Left forelimb (tissue), 1 donor: ENCODE results near the gene TSPAN11.

Experiments
- DNase-seq: peaks from one replicate; pipeline ENCODE4 v3.0.0-alpha.2; 2018; ENCODE audit warnings: low spot score

The TSPAN11 gene

DNA sequence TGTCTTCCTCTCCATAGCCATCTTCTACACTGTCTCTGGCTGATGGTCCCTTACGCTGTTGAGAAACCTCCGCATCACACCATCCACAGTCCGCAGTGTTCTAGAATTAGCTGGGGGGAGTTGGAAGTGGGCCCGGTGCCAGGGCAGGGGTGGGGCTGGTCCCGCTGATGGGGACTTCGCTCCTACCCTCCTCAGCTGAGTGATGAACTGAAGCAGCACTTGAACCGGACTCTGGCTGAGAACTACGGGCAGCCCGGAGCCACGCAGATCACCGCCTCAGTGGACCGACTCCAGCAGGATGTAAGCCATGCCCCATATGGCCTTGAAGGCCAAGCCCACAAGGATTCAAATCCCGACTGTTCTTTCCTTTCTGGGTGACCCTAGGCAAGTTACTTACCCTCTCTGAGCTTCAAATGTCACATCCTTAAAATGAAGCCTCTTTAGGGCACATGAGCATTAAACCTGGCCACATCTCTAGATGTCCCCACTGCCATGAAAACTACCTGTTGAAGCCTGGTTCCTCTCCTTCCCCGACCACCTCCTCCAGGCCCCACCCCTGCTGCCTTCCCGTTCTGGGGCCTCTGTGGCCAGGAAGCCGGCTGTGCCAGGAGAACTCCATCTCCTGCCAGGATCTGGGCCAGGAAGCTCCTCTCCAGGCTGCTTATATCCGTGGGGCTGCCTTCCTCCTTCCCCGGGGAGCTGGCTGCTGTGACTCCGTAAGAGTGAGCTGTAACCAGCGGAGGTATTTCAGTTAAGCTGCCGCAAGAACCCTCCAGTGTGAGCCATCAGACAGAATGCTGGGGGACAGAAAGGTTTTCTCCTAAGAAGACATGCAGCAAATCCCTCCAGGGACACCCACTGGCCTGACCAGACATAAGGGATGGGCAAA is 53.1 kb downstream of the TSPAN11 start:
- DNase-seq, result no peak

DNA sequence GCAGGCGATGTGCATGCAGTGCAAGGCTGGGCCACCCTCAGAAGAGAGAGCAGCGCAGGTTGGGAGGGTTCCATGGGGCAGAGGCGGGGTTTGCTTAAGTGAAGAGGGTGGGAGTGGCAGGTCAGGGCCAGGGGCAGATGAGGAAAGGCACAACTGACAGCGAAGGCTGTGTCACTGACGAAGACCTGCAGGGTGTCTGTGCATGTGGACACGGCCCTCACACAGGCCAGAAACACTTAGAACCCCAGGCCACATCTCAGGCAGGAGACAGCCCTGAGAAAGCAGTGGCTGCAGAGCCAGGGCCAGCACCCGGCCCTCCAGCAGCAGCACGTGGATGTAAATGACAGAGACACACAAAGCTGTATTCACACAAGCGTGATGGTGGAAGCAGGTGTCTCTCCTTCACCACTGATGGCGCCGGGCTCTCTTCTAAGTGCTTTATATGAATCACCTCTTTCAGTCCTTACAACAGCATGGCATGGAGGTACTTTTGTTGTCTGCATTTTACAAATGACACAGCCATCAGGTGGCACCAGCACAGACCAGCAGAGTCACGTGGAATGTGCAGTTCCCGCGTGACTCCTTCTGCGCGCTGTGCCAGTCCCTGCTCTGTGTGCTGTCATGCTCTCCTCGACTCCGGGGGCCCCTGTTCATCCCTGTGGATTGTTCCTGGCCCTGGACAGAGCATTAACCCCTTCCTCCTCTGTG is 54.6 kb downstream of the TSPAN11 start:
- DNase-seq, result no peak

DNA sequence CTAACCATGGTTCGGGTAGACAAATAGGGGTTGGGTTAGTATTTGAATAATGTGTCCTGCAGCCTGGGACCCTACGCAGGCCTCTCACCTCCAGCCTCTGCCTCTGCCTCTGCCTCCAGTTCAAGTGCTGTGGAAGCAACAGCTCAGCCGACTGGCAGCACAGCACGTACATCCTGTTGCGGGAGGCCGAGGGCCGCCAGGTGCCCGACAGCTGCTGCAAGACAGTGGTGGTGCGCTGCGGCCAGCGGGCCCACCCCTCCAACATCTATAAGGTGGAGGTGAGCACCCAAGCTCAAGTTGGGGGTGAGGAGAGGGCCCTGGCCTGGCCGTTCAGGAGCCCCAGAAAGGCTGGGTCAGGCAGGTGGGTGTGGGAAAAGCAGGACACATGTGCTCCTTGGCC is 55.9 kb downstream of the TSPAN11 start:
- no peak for DNase-seq

DNA sequence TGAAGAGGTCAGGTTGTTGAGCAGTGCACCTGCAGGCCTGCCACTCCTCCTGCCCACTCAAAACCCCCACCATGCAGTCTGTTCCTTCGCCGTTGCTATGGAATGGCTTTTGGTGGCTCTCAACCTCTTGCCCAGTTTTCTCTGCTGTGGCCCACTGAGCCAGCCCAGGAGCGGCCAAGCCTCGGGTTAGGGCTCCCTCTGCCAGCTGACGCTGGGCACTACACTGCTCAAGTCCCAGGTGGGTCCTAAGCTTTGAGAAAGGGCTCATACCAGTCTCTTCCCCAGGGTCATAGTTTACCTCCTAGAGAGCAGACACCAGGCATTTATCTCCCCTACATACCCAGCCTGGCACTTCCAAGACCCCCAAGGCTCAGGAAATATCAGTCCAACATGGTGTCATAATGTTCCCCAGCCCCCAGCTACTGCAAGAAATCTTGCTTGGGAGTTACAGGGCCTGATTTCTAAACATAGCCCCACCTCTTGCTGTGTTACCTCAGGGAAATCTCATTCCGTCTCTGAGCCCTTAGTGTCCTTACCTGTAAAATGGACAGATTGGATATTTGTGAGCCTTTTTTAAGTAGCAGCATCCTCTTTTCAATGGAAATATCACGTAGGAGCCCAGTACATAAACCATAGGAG is 59.4 kb downstream of the TSPAN11 start:
- no peak for DNase-seq

DNA sequence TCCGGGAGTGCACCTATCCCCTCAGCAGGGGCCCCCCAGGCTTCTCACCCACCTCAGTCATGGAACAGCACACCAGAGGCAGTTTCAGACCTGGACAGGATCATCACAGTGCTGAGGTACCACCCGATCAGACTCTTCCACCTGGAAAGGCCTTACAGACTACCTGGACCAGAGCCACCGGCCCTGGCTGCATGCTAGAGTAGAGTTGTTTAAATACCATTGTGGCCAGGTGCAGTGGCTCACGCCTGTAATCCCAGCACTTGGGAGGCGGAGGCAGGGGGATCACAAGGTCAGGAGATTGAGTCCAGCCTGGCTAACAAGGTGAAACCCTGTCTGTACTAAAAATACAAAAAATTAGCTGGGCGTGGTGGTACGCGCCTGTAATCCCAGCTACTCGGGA is 61.5 kb downstream of the TSPAN11 start:
- no peak for DNase-seq

DNA sequence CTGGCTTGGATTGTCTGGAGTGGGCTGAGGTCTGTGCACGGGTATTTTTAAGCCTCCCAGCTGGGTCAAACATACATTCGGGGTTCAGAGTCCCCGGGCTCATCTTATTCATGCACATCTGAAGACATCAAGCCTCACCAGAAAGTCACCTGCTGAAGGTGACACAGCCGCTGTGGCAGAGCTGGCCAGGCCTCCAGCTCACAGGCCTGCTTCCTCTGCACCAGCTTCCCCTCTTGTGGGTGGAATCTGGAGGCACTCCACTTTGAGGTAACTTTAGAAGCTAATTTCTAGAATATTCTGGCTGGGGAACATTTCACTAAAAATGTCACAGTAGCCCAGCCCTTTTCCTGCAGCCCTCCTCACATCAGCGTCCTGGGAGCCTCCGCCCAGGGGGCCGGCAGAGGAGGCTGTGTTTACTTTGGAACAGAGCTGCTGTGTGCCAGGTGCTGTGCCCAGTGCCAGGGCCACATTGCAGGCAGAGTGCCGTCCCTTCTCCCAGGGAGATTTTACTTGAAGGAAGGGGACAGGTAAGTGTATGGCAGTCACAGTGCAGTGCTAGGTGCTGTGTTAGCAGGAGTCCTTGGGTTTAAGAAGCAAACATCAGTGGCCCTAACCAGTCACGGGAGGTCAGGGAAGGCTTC is 62.2 kb downstream of the TSPAN11 start:
- no peak for DNase-seq

DNA sequence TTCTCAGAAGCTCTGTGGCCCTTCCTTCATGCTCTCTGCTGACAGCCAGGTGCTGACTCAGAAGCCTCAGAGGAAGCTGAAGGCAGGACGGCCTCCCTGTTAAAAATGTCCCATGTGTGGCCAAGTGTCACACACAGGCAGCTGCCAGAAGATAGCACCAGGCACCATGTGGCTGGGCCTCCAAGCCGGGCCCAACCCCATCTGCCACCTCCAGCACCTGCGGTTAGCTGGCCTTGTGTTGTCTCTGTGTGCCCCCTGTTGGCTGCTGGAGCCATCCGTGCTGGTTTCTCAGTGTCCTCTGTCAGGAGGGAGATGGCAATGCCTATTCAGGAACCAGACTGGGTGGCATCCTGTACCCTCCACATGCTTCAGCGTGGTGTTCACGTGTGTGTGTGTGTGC is 63.2 kb downstream of the TSPAN11 start:
- DNase-seq, result no peak

DNA sequence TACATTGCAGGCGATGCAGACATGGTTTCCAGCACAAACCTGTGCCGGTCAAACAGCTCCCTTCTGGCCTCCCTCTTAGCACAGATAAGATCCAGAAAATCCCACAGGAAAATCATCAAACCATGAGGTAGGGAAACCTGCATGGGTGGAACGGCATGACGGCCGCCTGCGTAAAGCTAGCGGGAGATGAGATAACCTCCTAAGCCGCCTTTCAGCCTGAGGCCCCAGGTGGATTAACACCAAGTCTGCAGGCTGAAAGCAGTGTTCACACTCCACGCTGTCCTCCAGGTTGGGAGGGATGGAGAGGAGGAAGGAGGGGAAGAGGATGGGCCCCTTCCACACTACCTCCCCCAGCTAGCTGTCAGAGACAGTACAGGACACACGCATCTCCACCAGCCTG is 63.8 kb downstream of the TSPAN11 start:
- DNase-seq, result no peak

DNA sequence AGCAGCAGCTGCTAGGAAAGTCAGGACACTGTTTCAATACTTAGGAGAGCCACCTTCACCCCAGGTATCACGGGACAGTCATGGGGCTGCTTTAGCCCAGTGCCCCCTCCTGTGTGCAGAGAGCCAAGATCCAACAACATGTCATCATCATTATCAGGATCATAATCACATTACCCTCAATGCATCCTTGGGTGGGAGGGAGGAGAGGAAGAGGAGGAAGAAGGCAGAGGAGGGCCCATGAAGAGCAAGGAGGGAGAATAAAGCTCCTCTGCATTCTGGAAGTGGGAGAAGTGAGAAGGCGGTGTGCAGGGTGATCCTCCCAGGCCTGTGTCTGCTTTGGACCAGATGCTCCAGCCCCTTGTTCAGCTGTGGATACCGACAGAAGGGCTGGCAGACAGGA is 64.2 kb downstream of the TSPAN11 start:
- DNase-seq, result no peak

DNA sequence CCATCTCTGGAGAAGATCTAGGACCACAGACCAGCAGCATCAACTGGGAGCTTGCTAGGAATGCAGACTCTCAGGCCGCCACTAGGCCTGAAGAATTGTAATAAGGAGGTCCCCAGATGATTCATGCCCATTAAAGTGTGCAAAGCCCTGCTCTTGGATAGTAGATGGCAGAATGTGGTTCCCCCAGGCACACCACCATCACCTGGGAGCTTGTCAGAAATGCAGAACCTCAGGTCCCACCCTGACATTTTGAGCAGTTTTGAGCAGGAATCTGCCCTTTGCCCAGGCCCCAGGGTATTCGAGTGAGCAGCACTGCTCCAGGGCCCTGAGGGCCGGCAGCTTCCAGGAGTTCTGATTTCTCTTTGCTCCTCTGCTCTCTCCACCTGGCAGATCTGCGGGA is 64.9 kb downstream of the TSPAN11 start:
- no peak for DNase-seq

DNA sequence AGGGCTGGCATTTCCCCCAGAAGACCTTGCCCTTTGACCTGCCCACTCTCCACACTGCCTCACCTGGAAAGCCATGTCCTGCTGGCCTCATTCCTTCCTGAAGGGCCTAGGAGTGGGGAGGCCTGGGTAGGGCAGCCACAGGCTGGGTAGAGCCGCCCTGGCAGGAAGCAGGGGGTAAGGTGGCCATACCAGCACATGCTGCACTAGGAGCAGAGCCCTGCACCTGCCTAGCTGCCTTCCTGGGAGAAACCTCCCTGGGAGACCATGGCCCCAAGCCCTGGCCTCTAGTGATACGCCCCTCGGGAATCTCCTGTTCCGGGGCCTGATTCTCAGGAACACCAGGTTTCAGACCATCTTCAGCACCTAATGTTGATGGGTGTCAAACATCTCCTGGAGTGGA is 65.8 kb downstream of the TSPAN11 start:
- no peak for DNase-seq

DNA sequence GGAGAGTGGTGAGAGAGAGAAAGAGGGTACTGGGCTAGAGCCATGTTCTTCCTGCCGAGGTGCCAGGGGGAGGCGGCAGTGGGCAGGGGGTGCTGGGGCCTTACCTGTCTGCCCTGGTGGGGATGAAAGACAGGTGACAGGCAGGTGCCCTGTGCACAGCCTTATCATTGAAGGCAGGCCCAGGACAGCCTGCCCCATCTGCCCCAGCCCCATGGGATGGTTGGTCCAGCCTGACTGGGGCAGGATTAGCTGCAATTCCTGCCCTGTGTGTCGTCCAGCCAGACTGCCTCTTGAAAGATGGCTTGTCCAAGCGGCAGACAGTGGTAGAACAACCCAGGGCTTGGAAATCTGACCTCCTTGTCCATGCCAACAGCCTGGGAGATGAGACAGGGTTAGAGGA is 67.2 kb downstream of the TSPAN11 start:
- DNase-seq, result no peak

DNA sequence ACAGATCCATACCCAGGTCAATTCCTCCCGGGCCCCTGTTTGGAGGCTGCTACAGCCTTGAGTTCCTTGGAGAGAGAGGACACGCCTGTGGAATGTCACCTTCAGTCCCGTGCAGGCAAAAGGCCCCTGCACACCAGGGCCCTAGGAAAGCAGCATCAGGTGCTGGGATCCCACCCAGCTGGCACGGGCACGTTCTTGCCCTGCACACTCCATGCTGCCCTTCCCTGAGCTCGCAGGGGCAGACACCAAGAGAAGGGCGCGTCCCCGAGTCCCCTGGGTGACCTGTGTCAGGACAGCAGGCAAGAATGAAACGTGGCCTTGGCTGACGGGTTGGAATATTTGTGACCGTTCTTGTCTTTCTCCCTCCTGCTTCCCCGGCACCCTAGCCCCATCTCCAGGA is 67.7 kb downstream of the TSPAN11 start:
- DNase-seq, result no peak

DNA sequence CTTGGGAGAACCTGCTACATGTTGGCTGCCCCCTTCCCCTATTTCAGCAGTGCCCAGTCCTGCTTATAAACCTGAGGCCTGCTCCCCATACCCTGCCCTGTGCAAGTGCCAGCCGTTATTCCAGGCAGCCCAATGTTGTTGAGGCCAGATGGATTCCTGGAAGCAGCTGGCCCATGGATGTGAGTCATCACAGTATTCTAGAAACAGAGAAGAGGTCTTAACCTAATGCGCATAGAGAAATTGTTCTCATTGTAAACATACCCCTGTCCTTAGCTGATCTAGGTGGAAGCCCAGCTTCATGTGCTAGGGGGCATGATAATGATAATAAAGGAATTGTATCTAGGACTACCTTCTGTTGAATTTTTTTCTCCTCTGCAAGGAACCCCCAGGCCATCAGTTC is 69.7 kb downstream of the TSPAN11 start:
- no peak for DNase-seq

DNA sequence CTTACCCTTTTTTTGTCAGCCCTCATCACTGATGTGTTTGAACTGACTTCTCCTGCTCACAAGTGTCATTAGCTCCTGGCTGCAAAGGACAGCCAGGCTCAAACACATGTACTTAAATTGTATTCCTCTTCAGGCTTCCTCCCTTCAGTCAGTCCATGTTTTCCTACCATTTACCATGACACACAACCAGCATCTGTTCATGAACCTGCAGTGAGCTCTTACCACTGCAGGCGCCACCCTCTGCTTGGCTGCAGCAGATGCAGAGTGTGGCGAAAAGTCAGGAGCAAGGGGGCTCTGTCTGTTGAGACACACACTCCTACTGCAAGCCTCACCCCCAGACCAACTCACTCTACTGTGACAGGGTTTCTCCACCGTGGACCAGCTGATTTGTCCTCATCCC is 70.2 kb downstream of the TSPAN11 start:
- no peak for DNase-seq

DNA sequence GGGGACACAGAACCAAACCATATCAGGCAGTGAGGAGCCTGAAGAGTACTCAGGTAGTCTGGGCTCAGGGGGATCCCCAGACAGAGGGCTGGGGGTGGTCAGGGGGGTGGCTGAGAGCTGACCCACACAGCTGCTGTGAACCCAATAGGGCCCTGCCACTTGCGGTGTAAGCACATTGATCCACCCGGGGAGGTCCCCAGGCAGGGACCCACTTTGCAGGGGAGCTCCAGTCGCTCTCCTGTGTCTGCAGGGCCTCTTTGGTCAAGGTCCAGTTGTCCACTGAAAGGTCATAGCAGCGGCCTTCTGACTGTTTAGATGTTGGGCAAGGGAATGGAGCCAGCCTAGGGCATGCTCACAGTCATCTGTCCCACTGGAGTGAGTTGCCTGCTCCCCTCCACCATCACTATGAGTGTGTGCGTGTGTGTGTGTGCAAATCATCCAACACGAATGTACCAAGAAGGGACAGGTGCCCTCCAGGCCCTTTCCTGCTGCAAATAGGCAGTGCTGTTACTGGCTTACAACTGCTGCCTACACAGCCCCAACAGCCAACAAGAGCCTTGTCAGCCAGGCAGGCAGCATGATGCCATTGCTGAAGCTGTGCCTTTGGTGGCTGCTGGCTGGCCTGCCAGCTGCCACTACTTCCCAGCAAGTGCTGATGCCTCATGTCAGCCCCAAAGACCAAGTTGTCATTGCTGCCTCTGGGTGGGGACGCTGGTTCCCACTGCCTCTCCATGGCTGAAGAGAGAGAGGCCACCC is 71.3 kb downstream of the TSPAN11 start:
- DNase-seq, result no peak

DNA sequence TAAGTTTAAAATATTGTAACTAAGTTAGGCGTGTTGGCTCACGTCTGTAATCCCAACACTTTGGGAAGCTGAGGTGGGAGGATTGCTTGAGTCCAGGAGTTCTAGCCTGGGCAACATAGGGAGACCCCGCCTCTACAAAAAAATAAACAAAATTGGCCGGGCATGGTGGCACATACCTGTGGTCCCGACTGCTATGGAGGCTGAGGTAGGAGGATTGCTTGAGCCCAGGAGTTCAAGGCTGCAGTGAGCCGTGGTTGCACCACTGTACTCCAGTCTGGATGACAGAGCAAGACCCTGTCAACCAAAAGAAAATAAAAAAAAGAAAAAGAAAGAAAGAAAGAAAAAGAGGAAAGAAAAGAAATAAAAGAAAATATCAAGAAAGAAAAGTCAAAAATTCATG is 72.5 kb downstream of the TSPAN11 start:
- DNase-seq, result no peak

DNA sequence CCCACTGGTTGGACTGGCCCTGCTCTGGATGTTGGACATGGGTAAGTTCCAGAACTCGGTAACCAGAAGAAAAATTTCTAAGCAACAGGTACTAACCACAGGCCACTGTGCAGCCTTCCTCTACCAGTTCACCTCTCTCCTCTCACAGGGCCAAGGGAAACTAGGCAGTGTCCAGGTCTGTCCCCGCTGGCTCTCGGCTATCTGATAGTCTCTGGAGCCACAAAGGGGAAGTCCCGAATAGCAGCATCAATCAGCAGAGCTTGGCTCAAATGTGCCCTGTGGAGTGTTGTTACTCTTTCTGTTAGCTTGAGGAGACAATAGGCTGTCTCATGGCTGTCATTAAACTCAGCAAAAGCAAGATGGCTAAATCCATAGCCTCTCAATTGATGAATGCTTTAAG is 73.2 kb downstream of the TSPAN11 start:
- DNase-seq, result no peak

DNA sequence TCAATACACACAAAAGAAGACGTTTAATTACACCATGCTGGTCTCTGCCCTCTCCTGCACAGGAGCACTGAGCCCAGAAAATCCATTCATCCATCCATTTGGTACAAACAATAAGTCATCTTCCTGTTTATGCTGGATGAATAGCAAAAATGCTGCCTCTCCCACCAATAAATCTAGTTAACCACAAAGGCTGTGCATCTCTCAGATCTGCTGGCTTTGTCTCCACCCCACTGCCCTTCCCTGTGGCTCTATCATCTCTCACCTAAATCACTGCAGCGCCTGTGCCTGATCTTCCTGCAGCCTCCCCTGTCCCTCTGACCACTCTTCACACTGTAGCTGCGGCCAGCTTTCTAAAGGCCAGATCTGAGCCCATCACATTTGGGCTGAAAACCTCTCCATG is 74.2 kb downstream of the TSPAN11 start:
- DNase-seq, result no peak

DNA sequence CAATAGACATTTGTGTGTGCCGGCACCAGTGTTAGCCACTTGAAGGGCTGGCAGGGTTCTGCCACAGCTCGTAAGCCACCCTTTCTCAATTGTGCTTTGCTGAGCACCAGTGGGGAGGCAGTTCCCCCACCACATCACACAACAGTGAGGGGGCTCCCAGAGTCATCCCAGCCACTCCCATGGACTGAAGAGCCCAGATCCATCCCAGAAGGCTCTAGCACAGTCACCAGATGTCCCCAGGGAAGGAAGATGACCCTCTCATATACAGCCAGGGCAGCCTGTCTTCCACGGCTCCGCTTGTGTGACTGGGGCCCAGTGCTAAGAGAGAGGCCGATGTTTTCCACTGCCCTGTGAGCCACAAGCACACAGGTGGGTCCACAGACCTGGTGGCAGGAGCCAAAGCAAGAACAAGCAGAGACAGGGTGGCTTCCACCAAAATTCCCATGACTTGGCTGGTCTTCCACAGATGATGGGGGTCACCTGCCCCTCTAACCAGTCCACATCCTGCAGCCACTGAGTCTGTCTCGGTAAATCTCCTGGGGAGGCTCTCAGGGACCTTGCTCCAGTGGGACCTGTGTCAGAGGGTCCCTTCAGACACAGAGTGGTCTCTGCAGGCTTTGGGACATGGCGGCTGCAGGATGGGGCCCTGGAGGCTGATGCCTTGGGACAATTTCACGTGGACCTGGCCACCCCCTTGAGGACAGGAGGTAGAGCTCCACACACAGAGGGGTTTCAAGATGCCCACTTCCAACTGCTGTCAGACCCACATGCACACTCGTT is 75.2 kb downstream of the TSPAN11 start:
- DNase-seq, result no peak

DNA sequence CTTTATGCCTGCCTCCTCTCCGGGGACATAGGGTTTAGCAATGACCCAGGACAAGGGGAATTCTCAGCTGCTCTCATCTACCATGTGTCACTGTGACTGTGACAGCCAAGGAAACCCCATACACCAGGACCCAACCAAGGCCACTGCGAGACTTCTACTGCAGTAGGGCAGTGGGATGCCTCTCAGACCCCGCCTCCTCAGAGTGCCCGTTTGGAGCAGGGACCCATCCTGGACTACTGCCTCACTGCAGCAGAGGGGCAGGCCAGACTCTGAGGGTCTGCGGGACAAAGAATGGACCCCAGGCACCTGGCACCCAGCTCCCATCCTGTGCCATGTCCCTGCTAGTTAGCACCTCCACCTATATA is 75.8 kb downstream of the TSPAN11 start:
- no peak for DNase-seq
